H1 (cell line): ENCODE data around the gene PRR5L. TPM values are rescaled to one million over a fixed set of nuclear protein-coding genes. Genes with fewer than 3 reads are reported as not detected.

ENCODE experiments used
- CTCF ChIA-PET: fragments of 300-600 bp; sonication (Branson Sonifier 250); formaldehyde crosslinking; loops from one replicate; lab custom pipeline; 2021; ENCODE audit not compliant: partially characterized antibody; lab: Charles Lee
- POLR2A ChIA-PET: fragments of 300-600 bp; sonication (Branson Sonifier 250); formaldehyde crosslinking; loops from one replicate; lab custom pipeline; 2021; ENCODE audit warnings: inconsistent platforms; ENCODE audit not compliant: partially characterized antibody; lab: Charles Lee
- DNase-seq, 2 experiments: peaks; one replicate each; pipeline versions ENCODE4 v3.0.0 to v3.0.0-alpha.2; 2010 to 2022; ENCODE audit warnings: low spot score in 2 of 2, low read depth in 1 of 2, mixed read lengths in 1 of 2
- FAIRE-seq: peaks from 2 replicates; lab custom pipeline; 2011; peaks lifted over from hg19 to GRCh38; lab: Jason Lieb, UNC
- H2AFZ ChIP-seq: 2 replicates; pipeline ENCODE4 v1.8.1; 2012; ENCODE audit warnings: low read length, inconsistent platforms
- H2AK5ac ChIP-seq: 2 replicates; pipeline ENCODE4 v1.6.1; 2013; ENCODE audit warnings: low read depth, low read length
- H2BK120ac ChIP-seq: replicated peaks from 2 replicates; pipeline ENCODE3; 2013; ENCODE audit warnings: low read depth, low read length, inconsistent platforms
- H2BK12ac ChIP-seq: 2 replicates; pipeline ENCODE4 v1.6.1; 2013; ENCODE audit warnings: low read depth, low read length
- H2BK15ac ChIP-seq: 2 replicates; pipeline ENCODE4 v1.6.1; 2013; ENCODE audit warnings: low read length
- H2BK20ac ChIP-seq: 2 replicates; pipeline ENCODE4 v1.6.1; 2013; ENCODE audit warnings: low read length
- H2BK5ac ChIP-seq: 2 replicates; pipeline ENCODE4 v1.6.1; 2013; ENCODE audit warnings: low read depth, low read length
- H3K14ac ChIP-seq: 2 replicates; pipeline ENCODE4 v1.6.1; 2013; ENCODE audit warnings: inconsistent platforms; ENCODE audit not compliant: insufficient read length
- H3K18ac ChIP-seq: 2 replicates; pipeline ENCODE4 v1.6.1; 2013; ENCODE audit warnings: low read length; ENCODE audit errors: extremely low read depth
- H3K23ac ChIP-seq: 2 replicates; pipeline ENCODE4 v1.6.1; 2013; ENCODE audit warnings: inconsistent platforms; ENCODE audit not compliant: insufficient read length
- H3K23me2 ChIP-seq: 2 replicates; pipeline ENCODE4 v1.6.1; 2013; ENCODE audit warnings: low read depth, low read length
- H3K27ac ChIP-seq: 2 replicates; pipeline ENCODE4 v1.6.1; 2011; ENCODE audit warnings: low read depth, low read length, inconsistent platforms
- H3K27me3 ChIP-seq, 4 experiments: replicated peaks in 1 of 4; 1 replicate in 1 of 4; 2 replicates in 3 of 4; pipeline versions ENCODE4 v1.6.1 to v1.8.1; 2011 to 2013; ENCODE audit warnings: low read length in 3 of 4, mild to moderate bottlenecking in 3 of 4, inconsistent platforms in 2 of 4, mixed read lengths in 2 of 4, moderate library complexity in 1 of 4; ENCODE audit not compliant: control insufficient read depth in 3 of 4, insufficient read depth in 3 of 4; ENCODE audit errors: extremely low read depth in 1 of 4
- H3K36me3 ChIP-seq, 4 experiments: 2 replicates each; pipeline versions ENCODE4 v1.6.1 to v1.8.1; 2011 to 2013; ENCODE audit warnings: mild to moderate bottlenecking in 4 of 4, low read length in 3 of 4, moderate library complexity in 2 of 4, control low read depth in 1 of 4, inconsistent platforms in 1 of 4; ENCODE audit not compliant: insufficient read depth in 4 of 4, control insufficient read depth in 2 of 4
- H3K4ac ChIP-seq: replicated peaks from 2 replicates; pipeline ENCODE3; 2013; ENCODE audit warnings: low read length, low read depth, mixed read lengths, inconsistent platforms; ENCODE audit not compliant: insufficient read length
- H3K4me1 ChIP-seq, 4 experiments: replicated peaks in 1 of 4; 1 replicate in 1 of 4; 2 replicates in 3 of 4; pipeline versions ENCODE4 v1.6.1 to v1.8.1; 2011 to 2013; ENCODE audit warnings: low read length in 3 of 4, inconsistent platforms in 2 of 4, mixed read lengths in 1 of 4; ENCODE audit not compliant: insufficient read depth in 4 of 4, control insufficient read depth in 3 of 4
- H3K4me2 ChIP-seq, 2 experiments: 2 replicates each; pipeline versions ENCODE4 v1.6.1 to v1.8.1; 2011 to 2013; ENCODE audit warnings: low read depth in 2 of 2, low read length in 2 of 2, control low read depth in 1 of 2, inconsistent platforms in 1 of 2, mild to moderate bottlenecking in 1 of 2; ENCODE audit not compliant: insufficient read depth in 1 of 2
- H3K4me3 ChIP-seq, 4 experiments: fragments of 200-600, 300-600 bp in 1 of 4; sonication (generic), shearing (Covaris generic), sonication (Bioruptor Twin) in 1 of 4; 2 replicates each; pipeline versions ENCODE4 v1.5.1 to v1.8.1; 2011 to 2016; ENCODE audit warnings: low read length in 4 of 4, low read depth in 3 of 4, control low read depth in 2 of 4, inconsistent platforms in 2 of 4, mild to moderate bottlenecking in 2 of 4, mixed read lengths in 1 of 4, moderate library complexity in 1 of 4; ENCODE audit not compliant: insufficient read depth in 2 of 4; ENCODE audit errors: extremely low read depth in 1 of 4
- H3K56ac ChIP-seq: replicated peaks from 2 replicates; pipeline ENCODE3; 2013; ENCODE audit warnings: low read depth, mild to moderate bottlenecking, mixed read lengths, low read length, inconsistent platforms; ENCODE audit not compliant: insufficient read length
- H3K79me1 ChIP-seq: 2 replicates; pipeline ENCODE4 v1.6.1; 2013; ENCODE audit warnings: low read depth, low read length, control low read depth
- H3K79me2 ChIP-seq, 2 experiments: 2 replicates each; pipeline versions ENCODE4 v1.6.1 to v1.8.1; 2012 to 2013; ENCODE audit warnings: low read length in 2 of 2, mild to moderate bottlenecking in 2 of 2, inconsistent platforms in 1 of 2; ENCODE audit not compliant: insufficient read depth in 2 of 2, control insufficient read depth in 1 of 2
- H3K9ac ChIP-seq, 4 experiments: replicated peaks in 1 of 4; 1 replicate in 1 of 4; 2 replicates in 3 of 4; pipeline versions ENCODE4 v1.6.1 to v1.8.1; 2011 to 2013; ENCODE audit warnings: low read depth in 3 of 4, low read length in 3 of 4, control low read depth in 2 of 4, mild to moderate bottlenecking in 2 of 4, moderate library complexity in 2 of 4, inconsistent platforms in 1 of 4; ENCODE audit errors: extremely low read depth in 1 of 4
- H3K9me3 ChIP-seq, 2 experiments: 2 replicates each; pipeline versions ENCODE4 v1.6.1 to v1.8.1; 2012 to 2013; ENCODE audit warnings: mild to moderate bottlenecking in 2 of 2, moderate library complexity in 2 of 2, control low read depth in 1 of 2, inconsistent platforms in 1 of 2, low read depth in 1 of 2, low read length in 1 of 2, mixed read lengths in 1 of 2; ENCODE audit not compliant: insufficient read depth in 2 of 2
- H4K20me1 ChIP-seq, 2 experiments: replicated peaks in 1 of 2; 2 replicates each; pipeline versions ENCODE3 to v1.8.1; 2011 to 2013; ENCODE audit warnings: inconsistent platforms in 2 of 2, low read length in 2 of 2, mild to moderate bottlenecking in 1 of 2; ENCODE audit not compliant: insufficient read depth in 2 of 2, control insufficient read depth in 1 of 2
- H4K5ac ChIP-seq: 2 replicates; pipeline ENCODE4 v1.6.1; 2013; ENCODE audit warnings: low read length, low read depth, mixed read lengths, inconsistent platforms; ENCODE audit not compliant: insufficient read length
- H4K8ac ChIP-seq: 2 replicates; pipeline ENCODE4 v1.8.0; 2013; ENCODE audit warnings: mild to moderate bottlenecking, moderate library complexity, low read length, inconsistent platforms; ENCODE audit not compliant: insufficient read depth; ENCODE audit errors: extremely low read depth
- H4K91ac ChIP-seq: replicated peaks from 2 replicates; pipeline ENCODE3; 2013; ENCODE audit warnings: low read length, mixed read lengths, inconsistent platforms; ENCODE audit not compliant: insufficient read length
- BACH1 ChIP-seq: IDR thresholded peaks from 2 replicates; pipeline ENCODE4 v1.6.1; 2012; ENCODE audit warnings: low read length, improper control_type of control experiment
- CEBPB ChIP-seq: IDR thresholded peaks from 2 replicates; pipeline ENCODE4 v1.6.1; 2012; ENCODE audit warnings: low read depth, low read length
- GTF2F1 ChIP-seq: IDR thresholded peaks from 2 replicates; pipeline ENCODE4 v1.6.1; 2012; ENCODE audit warnings: low read depth, low read length, improper control_type of control experiment, borderline replicate concordance
- JUN ChIP-seq: IDR thresholded peaks from 2 replicates; pipeline ENCODE4 v1.6.1; 2011; ENCODE audit warnings: low read depth, mild to moderate bottlenecking, improper control_type of control experiment, low read length
- JUND ChIP-seq: IDR thresholded peaks from 2 replicates; pipeline ENCODE4 v1.6.1; 2011; ENCODE audit warnings: mild to moderate bottlenecking, improper control_type of control experiment, low read length
- KDM4A ChIP-seq: IDR thresholded peaks from one replicate; pipeline ENCODE4 v1.7.1; 2012; ENCODE audit warnings: low read depth, mild to moderate bottlenecking, moderate library complexity, low read length, inconsistent platforms; ENCODE audit not compliant: severe bottlenecking
- NANOG ChIP-seq: IDR thresholded peaks from 2 replicates; pipeline ENCODE4 v1.6.1; 2011; ENCODE audit warnings: low read length, low read depth, mild to moderate bottlenecking, inconsistent platforms; ENCODE audit not compliant: insufficient read depth, poor library complexity, severe bottlenecking
- NRF1 ChIP-seq: IDR thresholded peaks from 2 replicates; pipeline ENCODE4 v1.6.1; 2011; ENCODE audit warnings: mild to moderate bottlenecking, low read depth, low read length, improper control_type of control experiment
- RFX5 ChIP-seq: IDR thresholded peaks from 2 replicates; pipeline ENCODE4 v1.6.1; 2011; ENCODE audit warnings: low read depth, low read length, improper control_type of control experiment, borderline replicate concordance
- SP1 ChIP-seq: IDR thresholded peaks from 2 replicates; pipeline ENCODE4 v1.6.1; 2011; ENCODE audit warnings: low read depth, low read length
- TCF12 ChIP-seq: IDR thresholded peaks from 2 replicates; pipeline ENCODE4 v1.6.1; 2011; ENCODE audit warnings: low read depth, mild to moderate bottlenecking, low read length
- YY1 ChIP-seq: IDR thresholded peaks from 2 replicates; pipeline ENCODE4 v1.6.1; 2011; ENCODE audit warnings: low read depth, mild to moderate bottlenecking, low read length
- WGBS, 2 experiments: shearing (Covaris generic) in 1 of 2; methylation state at CpG; one replicate each; pipeline versions ENCODE4 v1.1.6 to v1.1.7; 2013 to 2015; ENCODE audit warnings: low lambda C conversion rate in 2 of 2, mixed read lengths in 2 of 2, inconsistent platforms in 1 of 2, low coverage in 1 of 2, missing lambda C conversion rate in 1 of 2; ENCODE audit not compliant: insufficient replicate concordance in 2 of 2, insufficient coverage in 1 of 2, insufficient read length in 1 of 2; ENCODE audit errors: extremely low coverage in 1 of 2, missing lambda C conversion rate in 1 of 2; 5-methylcytosine and 5-hydroxymethylcytosine counted together
- polyA plus RNA-seq, 7 experiments: library from polyadenylated mRNA; depleted of rRNA in 3 of 7; stranded (reverse) in 5 of 7; unstranded in 2 of 7; fragments of >200 nt in 5 of 7; fragments of 200-250 nt in 2 of 7; gene quantifications; 1 replicate in 5 of 7; 2 replicates in 1 of 7; 4 replicates in 1 of 7; pipeline versions ENCODE4 v1.2.1 to v1.2.3, GENCODE V29; 2011 to 2013; ENCODE audit warnings: missing spikeins in 2 of 7, mixed read lengths in 2 of 7
- total RNA-seq: library from RNA; stranded (reverse); fragmentation: NEBNext Ultra II Directional; extraction: Animal tissue kit (Norgen Biotek cat#: 25700); gene quantifications from 2 replicates; pipeline ENCODE4 v1.2.1, GENCODE V29; 2021
- TF ChIP-seq, protein P1 (sequence below): IDR thresholded peaks from 2 replicates; pipeline ENCODE4 v1.6.1; 2012; ENCODE audit warnings: inconsistent platforms

PRR5L gene
- total and polyA plus RNA-seq, 2 of the 8 experiments (the other 6 are each of a cell fraction or from before 2014, with no cell fraction given): 6.6 to 10.1 TPM

DNA sequence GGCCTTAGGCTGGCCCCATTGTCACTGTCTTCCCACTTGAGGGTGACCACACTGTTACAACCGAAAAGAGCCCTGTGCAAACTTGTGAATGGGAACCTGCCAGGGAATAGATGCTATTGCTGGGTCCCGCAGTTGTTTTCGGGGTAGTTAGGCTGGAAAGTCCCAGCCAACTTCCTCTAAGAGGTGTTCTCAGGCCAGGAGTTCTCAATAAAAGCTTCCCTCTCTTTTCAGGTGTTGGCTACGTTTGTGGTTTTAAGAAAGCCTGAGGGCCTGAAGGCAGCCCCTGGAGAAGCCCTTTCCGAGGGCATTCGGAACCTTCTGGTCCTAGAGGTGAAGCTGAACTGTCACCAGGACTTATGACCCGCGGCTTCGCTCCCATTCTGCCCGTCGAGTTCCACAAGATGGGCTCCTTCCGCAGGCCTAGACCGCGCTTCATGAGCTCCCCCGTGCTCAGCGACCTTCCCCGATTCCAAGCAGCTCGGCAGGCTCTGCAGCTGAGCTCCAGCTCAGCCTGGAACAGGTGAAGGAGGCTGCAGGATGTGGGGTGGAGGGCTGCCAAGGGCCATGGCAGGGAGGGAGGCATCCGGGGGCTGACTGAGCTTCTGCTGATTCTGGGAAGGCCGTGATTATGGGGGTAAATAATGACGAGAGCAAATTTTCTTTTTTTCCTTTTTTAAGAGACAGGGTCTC, 104.8 kb downstream of the PRR5L start:
- H4K8ac ChIP-seq: no peak overlapping the region
- ChIA-PET POLR2A (interaction anchor here (0.7 kb wide), 1 partner anchor 9 kb away, joined by 3 read pairs; no protein-coding TSS in a partner anchor), CTCF (interaction anchor here (0.7 to 1.9 kb wide), 5 partner anchors 11 to 656 kb away, joined by 3 to 7 read pairs (median 3); no protein-coding TSS in a partner anchor)
- H3K23me2 ChIP-seq: no peaks in the 10 kb centered on the region
- H3K4me1 ChIP-seq: no peaks in the 10 kb centered on the region
- H4K91ac ChIP-seq: no peak overlapping the region
- H3K14ac ChIP-seq: no peak overlapping the region
- peaks cover 0 to 3% (median 0%) of the 10 kb centered on the region in 4 experiments; a peak in 2 of 8 replicates for H3K36me3 ChIP-seq
- H3K4me2 ChIP-seq: no peak overlapping the region
- no peaks in the 10 kb centered on the region for H3K79me2 ChIP-seq
- H2BK15ac ChIP-seq: no peak overlapping the region
- H3K56ac ChIP-seq: no peak overlapping the region
- H2BK12ac ChIP-seq: no peak overlapping the region
- H4K20me1 ChIP-seq: peaks cover 0 to 3% of the 10 kb centered on the region in 2 experiments
- H4K5ac ChIP-seq: no peak overlapping the region
- 89% methylated on average over 20 of the region's 21 CpGs; no CpG with 5 or more reads in 1 of the 2 experiments for WGBS, 2 experiments
- no peak overlapping the region for H3K27ac ChIP-seq
- FAIRE-seq (no peak), DNase-seq (no peak)
- H3K23ac ChIP-seq: no peak overlapping the region
- H3K4me3 ChIP-seq: no peak overlapping the region
- H2AK5ac ChIP-seq: no peak overlapping the region
- H3K18ac ChIP-seq: no peak overlapping the region
- no peaks in the 10 kb centered on the region for H3K9me3 ChIP-seq
- no peaks in the 10 kb centered on the region for H3K27me3 ChIP-seq
- H3K79me1 ChIP-seq: no peaks in the 10 kb centered on the region
- no peak overlapping the region for H3K4ac ChIP-seq
- no peak overlapping the region for H2BK120ac ChIP-seq
- H2AFZ ChIP-seq: no peak overlapping the region
- no peak overlapping the region for H3K9ac ChIP-seq
- H2BK5ac ChIP-seq: no peak overlapping the region
- H2BK20ac ChIP-seq: no peak overlapping the region
- TF ChIP-seq GTF2F1 (no peak), BACH1 (no peak), JUND (no peak), JUN (no peak), YY1 (no peak), RFX5 (no peak), CEBPB (no peak), NANOG (no peak), KDM4A (no peak), NRF1 (no peak), SP1 (no peak), TCF12 (no peak)
- TF ChIP-seq, protein P1, sequence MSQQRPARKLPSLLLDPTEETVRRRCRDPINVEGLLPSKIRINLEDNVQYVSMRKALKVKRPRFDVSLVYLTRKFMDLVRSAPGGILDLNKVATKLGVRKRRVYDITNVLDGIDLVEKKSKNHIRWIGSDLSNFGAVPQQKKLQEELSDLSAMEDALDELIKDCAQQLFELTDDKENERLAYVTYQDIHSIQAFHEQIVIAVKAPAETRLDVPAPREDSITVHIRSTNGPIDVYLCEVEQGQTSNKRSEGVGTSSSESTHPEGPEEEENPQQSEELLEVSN: no peak
